Caki2 (cell line): ENCODE data around the gene TMEM244. TPM values are rescaled to one million over a fixed set of nuclear protein-coding genes. Genes with fewer than 3 reads are reported as not detected.

ENCODE experiments used
- DNase-seq: peaks from one replicate; pipeline ENCODE4 v3.0.0-alpha.2; 2015; ENCODE audit warnings: low read depth
- in situ Hi-C: cut with HindIII; loops from 2 replicates; pipeline ENCODE4 v1.10.0; 2016; ENCODE audit warnings: low sequenced_read_pairs, low pct_unique_long_range_greater_than_20kb, mixed read lengths
- total RNA-seq: library from RNA; depleted of rRNA; stranded (reverse); fragments of >200 nt; shearing (Covaris generic); gene quantifications from 2 replicates; pipeline ENCODE4 v1.2.3, GENCODE V29; 2014; ENCODE audit warnings: low replicate concordance

TMEM244 gene
- total RNA-seq, 1 experiment from 2014 or later, result not detected

DNA sequence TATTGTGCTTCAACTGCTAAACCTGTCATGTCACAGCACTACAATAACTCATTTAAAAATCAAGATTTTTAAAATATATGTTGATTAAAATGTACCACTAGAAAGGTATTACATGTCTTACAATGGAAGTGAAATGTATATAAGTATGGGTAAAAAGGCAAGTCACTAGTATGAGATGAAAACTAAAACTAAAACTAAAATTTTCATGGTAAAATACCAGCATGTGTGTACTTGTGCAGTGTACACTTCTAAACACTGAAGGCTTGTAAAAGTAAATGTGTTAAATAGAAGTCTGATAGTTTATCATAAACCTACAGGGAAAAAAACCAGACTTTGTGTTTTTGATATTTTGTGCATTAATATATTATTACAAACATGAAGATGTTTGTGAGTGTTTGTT lies 13.7 kb upstream of the TMEM244 start:
- DNase-seq, result no peak
- in situ Hi-C loops, result no loop called here

- no peak for DNase-seq
- in situ Hi-C loops, result no loop called here
These were observed 11.5 kb upstream of the TMEM244 start for GRCh38 chr6:129872586-129872985.

DNA sequence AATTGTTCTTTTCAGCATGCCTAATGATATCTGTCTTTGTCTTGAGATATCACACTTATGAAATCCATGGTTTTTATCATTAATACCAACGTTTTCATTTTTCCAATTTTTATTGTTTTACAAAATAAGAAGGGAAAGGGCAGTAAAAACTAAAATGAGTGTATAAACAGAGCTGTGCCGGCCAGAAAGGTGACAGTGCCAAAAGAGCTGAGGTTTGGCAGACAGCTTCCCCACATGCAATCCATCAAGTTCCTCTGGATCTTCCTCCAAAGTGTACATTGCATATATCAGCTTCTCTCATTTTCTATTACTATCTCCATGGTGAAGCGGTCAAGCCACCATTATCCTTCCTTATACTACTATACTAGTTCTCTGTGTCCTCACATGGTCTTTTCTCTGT lies 10.1 kb upstream of the TMEM244 start:
- DNase-seq, result no peak
- in situ Hi-C loops, result no loop called here

DNA sequence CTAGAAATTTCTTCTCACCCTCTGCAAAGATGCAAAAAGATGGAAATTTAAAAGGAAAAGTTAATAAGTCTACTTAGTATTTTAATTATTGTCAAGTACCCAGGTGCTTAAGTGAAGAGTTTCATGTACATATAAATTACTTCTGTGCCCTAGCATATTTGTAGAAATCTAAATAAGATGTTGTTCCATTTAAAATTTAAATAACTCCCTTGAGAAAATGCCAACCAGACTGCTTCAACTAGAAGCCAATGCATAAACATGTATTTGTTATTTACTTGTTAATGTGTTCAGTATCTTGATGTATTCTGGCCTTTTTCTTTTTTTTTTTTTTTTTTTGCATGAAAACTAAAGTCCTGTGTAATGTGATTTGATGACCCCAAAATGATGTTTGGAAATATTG lies 6.3 kb upstream of the TMEM244 start:
- in situ Hi-C loops, result no loop called here
- no peak for DNase-seq

DNA sequence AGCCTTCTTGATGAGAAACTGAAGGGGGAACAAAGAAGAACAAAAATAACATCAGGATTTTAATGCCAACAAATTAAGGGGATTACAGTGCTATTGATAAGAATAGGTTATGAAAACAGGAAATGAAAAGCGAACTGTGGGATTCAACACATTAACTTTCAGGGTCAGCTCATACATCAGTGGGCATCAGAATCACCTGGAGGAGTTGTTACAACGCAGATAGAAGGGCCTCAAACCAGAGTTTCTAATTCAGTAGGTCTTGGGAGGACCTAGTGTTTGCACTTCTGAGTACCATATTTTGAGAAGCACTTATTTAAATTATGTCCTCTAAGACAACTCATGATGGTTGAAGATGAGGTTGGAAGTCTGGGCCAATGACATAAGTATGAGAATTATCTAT lies 5.6 kb upstream of the TMEM244 start:
- no peak for DNase-seq
- in situ Hi-C loops, result no loop called here

GRCh38 chr6:129866256-129866655 lies 5.1 kb upstream of the TMEM244 start:
- in situ Hi-C loops, result no loop called here

DNA sequence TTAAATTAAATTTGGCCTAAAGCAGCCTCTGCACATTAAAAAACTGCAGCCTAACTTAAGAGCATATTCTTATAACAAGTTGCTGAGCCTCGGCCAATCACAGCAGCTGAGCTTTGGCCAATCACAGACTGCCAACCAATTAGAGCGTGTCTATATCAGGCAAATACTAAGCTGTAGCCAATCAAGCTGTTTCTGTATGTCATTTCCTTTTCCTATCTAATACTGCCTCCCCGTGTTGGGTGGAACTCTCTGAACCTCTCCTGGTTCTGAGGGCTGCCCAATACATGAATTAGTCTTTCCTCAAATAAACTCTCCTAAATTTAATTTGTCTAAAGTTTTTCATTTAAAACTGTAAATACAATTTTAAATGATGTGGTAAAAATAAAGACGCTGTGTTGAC lies 3.9 kb upstream of the TMEM244 start:
- in situ Hi-C loops, result no loop called here
- no peak for DNase-seq

More at GRCh38 chr6:129866256-129866655, 5.1 kb upstream of the TMEM244 start:
- DNase-seq, result no peak

GRCh38 chr6:129863664-129864063 lies 2.5 kb upstream of the TMEM244 start:
- in situ Hi-C loops, result no loop called here
- no peak for DNase-seq

GRCh38 chr6:129859524-129859923 lies 1.6 kb downstream of the TMEM244 start:
- in situ Hi-C loops, result no loop called here
- DNase-seq, result no peak

- no peak for DNase-seq
- in situ Hi-C loops, result no loop called here
These were observed 3.3 kb downstream of the TMEM244 start for GRCh38 chr6:129857838-129858237.

DNA sequence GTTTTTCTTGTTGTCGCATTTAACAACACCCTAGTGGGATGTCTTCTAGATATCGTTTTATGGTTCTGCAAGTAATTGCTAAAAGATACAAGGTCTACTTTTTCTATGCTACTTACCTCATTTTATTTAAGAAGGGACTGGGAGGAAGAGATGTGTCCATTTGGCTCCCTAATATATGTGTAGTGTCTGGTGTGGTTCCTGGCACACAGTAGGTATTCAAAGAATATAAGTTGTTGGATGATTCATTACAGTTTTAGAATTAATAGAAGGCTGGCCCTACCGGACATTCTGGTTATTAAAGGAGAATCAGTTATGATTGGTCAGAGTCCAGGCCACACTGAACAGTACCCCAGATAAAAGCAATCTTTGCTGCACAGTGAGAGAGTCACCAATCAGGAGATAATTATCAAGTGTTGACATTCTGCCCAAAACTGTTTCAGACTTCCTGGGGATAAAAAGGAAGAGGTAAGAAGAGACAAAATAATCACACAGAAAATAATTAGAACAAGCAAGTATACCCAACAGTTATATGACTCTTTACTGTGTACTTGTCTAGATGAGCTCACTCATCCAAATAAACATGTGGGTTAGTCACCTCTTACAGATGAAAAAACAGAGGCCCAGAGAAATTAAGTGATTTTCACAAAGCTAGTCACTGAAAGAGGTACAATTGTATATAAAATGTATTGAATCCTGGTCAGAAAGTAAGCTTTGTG lies 7.0 kb downstream of the TMEM244 start:
- DNase-seq, result peak; percentile 29
- in situ Hi-C loops, result no loop called here

DNA sequence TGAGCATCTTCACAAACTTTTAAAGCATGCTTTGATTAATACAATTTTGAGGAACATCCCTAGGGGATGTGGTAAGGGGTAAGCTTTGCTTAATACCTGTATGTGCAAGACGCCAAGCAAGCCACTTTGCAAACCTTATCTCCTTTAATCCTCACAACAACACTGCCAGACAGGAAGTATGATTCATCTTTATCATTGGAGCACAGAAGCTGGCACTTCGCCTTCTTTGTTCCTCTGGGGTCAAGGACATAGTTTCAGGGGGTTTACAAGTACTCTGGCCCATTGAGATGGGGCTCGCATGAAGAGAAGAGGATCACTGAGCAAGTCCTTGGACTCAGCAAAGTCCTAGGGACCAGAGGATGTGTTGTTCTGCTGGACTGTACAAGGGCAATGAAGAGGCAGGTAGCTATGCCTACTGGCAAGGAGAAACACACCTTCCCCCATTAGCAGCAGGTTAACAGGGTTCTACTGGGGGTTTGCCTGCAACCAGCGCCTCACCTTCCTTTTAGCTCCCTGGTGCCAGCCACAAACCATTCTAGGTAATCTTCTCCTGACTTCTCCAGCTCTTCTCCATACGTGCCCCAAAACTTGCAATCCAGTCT lies 8.8 kb downstream of the TMEM244 start:
- in situ Hi-C loops, result no loop called here
- no peak for DNase-seq

DNA sequence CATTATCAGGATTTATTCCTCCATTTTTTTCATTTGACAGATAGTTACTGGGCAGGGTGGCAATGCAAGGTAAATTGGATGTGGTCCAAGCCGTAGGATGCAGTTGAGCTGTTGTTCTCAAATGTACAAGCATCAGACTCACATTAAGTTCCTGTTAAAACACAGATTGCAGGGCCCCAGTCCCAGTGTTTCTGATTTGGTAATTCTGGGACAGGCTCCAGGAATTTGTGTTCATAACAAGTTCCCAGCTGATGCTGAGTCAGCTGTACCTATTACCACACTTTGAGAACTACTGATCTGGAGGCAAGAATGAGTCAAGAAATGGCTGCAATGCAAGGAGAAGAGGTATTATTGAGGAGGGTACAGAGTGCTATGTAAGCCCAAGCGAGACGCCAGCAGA lies 11.7 kb downstream of the TMEM244 start:
- no peak for DNase-seq
- in situ Hi-C loops, result no loop called here

- no peak for DNase-seq
- in situ Hi-C loops, result no loop called here
These were observed 14.4 kb downstream of the TMEM244 start for GRCh38 chr6:129846761-129847160.

DNA sequence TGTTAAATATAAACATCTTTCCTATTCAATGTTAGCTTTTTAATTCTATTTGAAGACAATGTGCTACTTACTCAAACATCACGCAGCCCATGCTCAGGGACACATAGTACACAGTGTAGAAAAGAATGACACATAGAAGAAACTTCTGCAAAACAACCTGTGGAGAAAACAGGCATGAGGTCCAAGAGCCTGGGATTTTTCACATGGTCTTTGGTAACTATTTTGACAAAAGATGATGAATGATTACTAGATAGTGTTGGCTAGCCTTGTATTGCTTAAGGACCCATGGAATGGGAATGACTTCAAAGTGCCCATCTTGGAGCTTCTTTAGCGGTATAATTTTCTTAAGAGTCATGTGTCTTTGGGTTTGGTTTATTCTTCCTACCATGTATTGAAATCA lies 15.4 kb downstream of the TMEM244 start:
- no peak for DNase-seq
- in situ Hi-C loops, result no loop called here

DNA sequence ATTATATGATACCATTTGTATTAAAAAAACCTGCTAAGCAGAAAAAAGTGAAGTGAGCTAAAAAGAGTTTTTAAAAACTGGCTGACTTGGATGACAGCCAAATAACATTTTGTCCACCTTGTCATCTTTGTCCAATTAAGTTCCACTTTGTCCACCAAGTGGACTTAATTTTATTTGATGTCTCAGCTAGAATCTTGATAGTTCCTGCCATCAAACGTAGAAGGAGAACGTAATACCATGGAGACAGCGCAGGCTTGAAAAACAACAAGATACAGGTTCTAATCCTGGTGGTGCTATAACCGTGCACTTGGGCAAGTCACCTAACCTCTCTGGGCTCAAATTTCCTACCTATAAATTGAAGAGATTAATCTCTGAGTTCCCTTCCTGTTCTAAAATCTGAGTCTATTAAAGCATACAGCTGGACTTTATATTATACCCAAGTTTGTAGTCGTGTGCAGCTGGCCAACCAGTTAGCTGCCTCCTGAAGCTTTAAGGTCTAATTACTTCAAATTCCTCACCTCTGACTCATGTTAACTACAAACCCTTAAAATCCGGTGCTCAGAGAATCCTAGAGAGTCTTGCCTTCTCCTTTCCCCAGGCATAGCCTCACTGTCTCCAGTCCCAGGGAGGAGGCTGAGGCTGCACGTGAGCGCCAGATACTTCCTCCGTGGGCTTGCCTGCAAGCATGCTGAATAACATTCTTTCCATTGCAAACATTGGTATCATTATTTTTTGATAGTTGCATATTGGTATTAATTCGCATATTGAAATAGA lies 16.8 kb downstream of the TMEM244 start:
- in situ Hi-C loops, result no loop called here
- DNase-seq, result peak; percentile 57

DNA sequence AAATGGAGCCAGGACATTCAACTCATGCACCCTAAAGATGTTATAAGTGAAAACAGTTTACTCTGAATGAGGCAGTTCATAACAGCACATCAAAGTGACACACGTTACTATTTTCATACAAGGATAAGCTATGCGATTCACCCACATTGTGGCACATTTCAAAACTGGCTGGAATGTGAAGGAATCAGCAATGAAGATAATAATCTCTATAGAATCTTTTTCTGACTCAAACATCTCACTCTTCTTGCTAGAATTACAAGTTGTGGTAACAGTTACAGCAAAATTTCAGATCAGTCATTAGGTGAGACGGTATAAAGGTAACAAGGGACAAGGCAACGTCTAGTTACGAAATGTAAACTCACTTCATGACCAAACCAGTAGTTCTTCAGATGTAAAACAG lies 17.5 kb downstream of the TMEM244 start:
- DNase-seq, result no peak
- in situ Hi-C loops, result no loop called here

GRCh38 chr6:129842881-129843409 lies 18.2 kb downstream of the TMEM244 start:
- in situ Hi-C loops, result no loop called here

GRCh38 chr6:129842137-129842536 lies 19.0 kb downstream of the TMEM244 start:
- DNase-seq, result no peak
- in situ Hi-C loops, result no loop called here

More at GRCh38 chr6:129842881-129843409, 18.2 kb downstream of the TMEM244 start:
- DNase-seq, result no peak
